ENCODE data around the gene AFF3.

Gene AFF3

DNA sequence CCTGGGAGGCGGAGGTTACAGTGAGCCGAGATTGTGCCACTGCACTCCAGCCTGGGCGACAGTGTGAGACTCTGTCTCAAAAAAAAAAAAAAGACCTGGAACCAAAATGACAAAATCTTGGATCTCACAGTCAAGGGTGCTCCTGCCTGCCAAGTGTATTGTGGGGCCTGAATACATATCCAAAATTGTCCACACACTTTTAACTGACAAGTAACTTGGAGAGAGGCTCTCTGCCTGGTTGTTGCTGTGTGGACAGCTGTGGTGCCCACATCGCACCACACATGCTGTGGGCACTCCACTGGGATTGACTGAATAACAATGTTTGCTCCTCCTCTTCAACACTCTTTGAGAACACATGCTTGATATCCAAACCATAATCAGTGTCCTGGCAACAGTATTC lies 534.9 kb downstream of the AFF3 start:
- no peak for DNase-seq (ENCODE audit: low read depth, low spot score)

DNA sequence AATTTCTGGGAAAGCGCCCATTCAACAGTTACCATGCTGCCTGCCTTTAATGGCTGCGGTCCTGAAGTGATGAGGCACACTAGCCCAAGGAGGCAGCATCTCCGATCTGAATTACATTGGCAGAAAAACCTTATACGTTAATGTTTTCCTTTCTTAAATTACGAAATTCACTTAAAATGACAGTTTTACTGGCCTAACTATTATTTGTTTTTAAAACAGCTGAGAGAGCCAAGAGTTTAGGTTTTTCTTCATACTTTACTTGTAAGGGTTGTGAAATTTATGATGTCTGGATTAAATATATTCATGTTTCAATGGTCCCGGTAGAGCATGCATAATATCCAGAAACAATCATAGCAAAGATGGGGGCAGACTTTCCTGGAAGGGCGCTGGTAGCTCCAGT lies 537.4 kb downstream of the AFF3 start:
- H3K4me3 ChIP-seq (ENCODE audit: low read length), result no peak overlapping the region
- no peak for DNase-seq (ENCODE audit: low read depth, low spot score)

More for the DNA sequence above, 534.9 kb downstream of the AFF3 start:
- H3K4me3 ChIP-seq (ENCODE audit: low read length), result no peak overlapping the region

DNA sequence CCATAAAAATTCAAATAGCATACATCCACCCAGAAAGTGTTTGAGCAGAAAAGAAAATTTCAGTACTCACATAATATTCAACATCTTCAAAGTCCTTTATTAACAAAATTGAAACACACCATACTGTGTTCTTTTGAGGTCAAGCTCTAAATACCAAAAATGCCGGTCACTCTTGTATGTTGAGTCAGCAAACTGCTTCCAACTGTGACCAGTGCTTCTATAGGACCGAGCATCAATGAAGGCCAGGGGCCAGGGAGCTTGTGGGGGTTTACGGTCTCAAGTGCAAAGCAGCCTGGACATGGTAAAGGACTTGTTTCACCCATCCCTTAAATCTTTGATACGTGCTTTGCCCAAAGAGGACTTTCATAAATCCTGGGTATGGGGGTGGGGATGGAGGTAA lies 539.9 kb downstream of the AFF3 start:
- DNase-seq (ENCODE audit: low read depth, low spot score), result no peak

DNA sequence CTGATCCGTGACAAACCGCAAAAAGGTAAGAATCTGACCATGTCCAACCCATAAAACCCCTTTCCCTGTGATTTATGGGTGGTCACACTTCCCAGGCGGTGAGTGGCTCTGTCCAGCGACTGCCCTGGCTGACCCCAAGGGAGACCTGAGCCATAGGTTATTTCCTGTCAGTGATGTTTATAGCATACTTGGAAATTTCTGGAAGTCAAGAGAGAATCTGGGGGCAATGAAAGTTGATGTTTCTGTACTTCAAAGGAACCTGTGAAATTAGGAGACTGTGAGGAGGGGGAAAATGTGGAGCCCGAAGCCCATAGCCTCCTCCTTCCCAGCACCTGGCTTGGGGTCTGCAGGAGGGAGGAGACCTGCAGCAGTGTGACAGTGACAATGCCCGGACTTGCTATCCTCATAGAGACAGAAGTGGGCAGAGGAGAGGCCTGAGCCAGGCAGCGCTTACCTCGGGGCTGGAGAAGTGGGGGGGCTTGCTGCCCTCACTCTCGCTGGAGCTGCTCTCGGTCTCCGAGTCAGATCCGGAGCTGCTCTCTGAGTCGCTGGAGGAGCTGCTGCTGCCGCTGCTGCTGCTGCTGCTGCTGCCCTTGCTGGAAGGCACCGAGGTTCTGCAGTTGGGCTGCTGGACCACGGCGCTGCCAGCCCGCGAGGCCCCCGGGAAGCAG lies 541.3 kb downstream of the AFF3 start:
- no peak for DNase-seq (ENCODE audit: low read depth, low spot score)
- H3K4me3 ChIP-seq (ENCODE audit: low read length), result no peak overlapping the region

More for the DNA sequence above, 539.9 kb downstream of the AFF3 start:
- H3K4me3 ChIP-seq (ENCODE audit: low read length), result no peak overlapping the region

DNA sequence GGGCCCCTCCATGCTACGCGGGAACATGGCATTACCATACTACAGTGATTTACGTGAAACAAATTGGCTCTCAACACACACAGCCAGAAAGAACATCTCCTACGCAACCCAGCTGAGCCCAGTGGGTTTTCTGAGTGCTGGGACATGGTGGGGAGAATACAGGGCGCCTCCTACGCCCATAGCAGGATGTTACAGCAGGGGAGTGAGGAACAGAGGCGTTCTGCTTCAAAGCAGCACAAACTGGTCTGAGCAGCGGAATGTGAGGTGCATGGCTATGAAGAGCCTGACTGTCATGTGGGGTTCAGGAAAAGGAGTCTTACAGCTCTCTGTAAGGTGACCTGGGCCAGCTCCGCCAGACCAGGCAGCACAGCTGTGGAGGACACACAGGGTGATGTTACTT lies 543.9 kb downstream of the AFF3 start:
- no peak for DNase-seq (ENCODE audit: low read depth, low spot score)
- H3K4me3 ChIP-seq (ENCODE audit: low read length), result no peak overlapping the region

DNA sequence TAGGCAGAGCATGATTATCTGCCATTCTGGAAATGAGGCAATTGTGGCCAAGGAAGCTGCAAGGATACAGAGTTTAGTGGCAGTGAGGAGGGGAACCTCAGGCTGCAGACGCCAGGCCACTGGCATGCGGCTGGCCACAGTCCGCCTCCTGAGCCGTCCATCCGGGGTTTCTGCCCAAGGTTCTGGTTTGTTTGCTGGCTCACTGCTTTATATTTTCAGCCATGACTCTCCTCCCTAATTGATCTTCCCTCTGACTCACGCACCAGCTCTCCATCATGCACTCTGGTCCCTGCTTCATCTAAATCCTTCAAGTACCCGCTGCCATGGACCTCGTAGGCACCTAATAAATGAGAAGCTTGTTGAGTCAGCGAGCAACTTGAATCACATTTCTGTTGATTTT lies 544.8 kb downstream of the AFF3 start:
- H3K4me3 ChIP-seq (ENCODE audit: low read length), result no peak overlapping the region
- no peak for DNase-seq (ENCODE audit: low read depth, low spot score)

DNA sequence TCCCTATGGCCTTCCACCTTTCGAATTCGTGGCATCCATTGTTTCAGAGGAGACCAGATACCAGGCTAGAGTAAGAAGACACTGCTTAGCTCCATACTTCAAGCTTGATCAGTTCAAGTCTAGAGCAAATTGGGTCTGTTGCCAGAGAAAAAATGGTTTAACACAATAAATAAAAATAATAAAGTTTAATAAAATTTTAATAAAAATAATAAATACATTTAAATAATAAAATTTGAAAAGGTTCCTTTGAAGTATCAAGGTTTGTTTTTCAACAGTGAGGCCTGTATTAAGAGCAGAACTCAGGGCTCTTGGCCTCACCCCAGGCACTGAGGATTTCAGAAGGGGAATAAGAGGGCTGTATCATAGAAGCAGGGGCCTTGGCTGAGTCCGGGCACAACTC lies 547.0 kb downstream of the AFF3 start:
- DNase-seq (ENCODE audit: low read depth, low spot score), result no peak
- H3K4me3 ChIP-seq (ENCODE audit: low read length), result no peak overlapping the region

DNA sequence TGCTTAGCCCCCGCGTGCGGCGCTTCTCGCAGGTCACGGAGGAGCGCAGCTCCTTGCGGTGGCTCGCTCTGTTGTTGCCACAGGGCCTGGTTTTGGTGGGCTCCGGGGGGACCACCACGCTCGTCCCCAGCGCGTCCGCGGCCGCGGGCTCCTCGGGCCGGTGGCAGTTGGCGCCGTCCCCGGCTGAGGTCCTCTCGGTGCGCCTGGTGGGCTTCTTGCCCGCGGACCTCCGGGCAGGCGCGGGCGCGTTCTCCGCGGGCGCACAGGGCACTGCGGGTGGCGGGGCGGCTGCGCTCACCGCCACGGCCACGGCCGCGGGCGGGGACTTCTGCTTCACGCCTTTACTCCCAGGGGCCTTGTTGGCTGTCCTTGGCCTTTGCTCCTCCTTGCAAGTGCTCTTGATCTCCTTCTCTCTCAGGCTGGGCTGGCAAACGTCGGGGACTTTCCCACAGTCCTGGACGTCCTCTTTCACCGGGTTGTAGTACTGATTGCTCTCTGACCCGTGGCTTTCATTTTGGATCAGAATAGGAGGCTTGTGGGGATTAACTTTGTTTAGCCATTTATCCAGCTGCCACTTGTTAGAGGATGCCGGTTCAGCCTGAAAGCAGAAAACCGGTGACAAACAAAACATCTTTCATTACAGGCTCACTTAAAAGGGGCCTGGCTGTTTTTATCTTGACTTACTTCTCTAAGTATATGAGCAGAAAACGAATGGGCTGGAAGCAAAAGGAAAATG lies 548.5 kb downstream of the AFF3 start:
- DNase-seq (ENCODE audit: low read depth, low spot score), result no peak
- no peak overlapping the region for H3K4me3 ChIP-seq (ENCODE audit: low read length)

DNA sequence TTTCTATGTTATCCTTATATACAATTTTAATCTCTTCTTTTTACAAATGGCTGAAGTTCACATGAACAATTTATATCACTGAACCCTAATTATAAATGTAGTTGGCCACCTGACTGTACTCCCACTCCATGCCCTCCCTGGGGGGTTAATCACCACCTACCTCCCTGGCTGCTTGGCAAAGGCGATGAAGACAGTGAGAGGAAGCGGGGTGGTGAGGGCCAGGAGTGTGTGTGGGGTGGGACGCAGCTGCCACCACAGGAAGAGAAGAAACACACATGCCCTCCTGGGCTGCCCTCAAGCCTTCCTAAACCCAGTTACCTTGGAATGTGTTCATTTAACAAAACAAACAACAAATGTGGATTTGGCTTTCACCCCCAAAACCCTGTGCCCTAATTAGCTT lies 565.6 kb downstream of the AFF3 start:
- H3K4me3 ChIP-seq (ENCODE audit: low read length), result no peak overlapping the region
- peak; percentile 8 for DNase-seq (ENCODE audit: low read depth, low spot score)

DNA sequence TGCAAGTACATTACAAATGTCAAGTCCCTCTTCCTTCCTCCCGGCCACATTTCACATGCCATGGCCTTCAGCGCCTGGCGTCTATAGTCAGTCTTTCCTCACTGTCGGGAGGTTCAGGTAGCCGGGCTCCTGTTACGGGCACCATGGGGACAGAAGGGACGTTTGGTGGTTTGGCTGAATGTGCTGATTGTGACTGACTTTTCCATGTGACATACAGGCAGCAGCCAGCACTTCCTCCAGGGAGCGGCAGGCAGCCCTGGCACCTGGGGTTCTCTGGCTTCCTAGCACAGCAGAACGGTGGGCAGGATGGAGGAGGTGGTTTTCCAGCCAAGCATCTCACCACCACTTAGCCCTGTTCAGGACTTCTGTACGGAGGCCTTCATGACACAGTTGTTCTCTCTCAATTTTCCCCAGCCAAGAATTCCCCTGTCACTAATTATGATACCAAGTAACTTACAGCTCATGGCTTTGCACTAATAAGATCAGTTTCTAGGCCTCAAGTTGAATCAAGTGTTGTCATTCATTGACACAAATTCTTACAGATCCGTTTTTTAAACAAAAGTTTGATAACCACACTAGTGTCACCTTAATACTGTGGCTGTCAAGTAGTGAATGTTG lies 568.6 kb downstream of the AFF3 start:
- no peak for DNase-seq (ENCODE audit: low read depth, low spot score)
- H3K4me3 ChIP-seq (ENCODE audit: low read length), result no peak overlapping the region

DNA sequence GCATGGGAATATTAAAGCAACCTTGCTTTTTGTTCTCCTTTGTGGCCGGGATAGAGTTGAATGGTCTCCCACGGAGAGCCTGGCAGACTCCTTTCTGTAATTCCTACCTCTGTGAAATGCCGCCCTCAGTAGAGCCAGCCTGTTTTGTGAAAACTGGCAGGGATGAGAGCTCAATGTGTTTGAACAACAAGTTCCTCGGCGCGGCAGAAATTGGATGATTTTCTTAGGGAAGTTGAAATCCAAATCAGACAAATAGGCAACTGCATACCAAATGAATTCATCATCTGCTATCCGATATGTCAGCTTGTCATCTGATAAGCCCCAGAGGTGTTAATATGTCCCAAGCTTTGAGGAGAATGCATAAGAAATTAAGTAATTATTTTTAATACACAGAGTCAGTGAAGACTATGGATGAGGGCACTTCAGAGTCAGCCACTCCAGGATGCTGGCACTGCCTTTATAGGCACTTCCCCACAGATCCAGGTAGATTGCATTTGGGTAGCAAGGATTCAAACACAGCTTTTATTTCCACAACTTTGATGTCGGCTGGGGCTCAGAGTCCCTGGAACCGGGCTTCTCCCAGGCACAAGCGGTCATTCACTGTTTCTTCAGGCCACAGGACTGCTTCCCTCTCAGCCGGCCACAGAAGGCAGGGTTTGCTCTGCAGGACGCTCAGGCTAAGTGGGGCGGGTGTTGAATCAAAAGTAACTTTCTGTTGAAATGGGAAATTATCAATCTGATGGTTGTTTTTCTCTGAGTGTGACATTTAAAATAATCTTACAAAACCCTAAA lies 569.8 kb downstream of the AFF3 start:
- no peak for DNase-seq (ENCODE audit: low read depth, low spot score)
- no peak overlapping the region for H3K4me3 ChIP-seq (ENCODE audit: low read length)

DNA sequence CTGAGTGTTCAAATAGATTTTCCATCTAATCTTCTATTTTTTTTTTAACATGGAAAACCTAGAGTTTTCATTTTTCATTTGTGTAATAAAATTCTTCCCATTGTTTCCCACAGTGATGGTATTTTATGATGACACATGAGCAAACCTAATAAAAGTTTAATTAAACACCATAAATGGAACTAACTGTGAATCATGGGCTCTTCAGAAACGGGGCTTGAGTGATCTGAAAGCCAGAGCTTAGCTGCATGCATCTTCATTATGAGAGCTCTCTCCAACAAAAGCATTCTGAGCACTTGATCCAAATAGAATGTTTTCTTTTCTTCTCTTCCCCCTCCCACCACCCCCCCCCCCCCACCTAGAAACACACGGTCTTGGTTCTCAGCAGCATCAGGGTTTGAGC lies 570.4 kb downstream of the AFF3 start:
- no peak for DNase-seq (ENCODE audit: low read depth, low spot score)
- no peak overlapping the region for H3K4me3 ChIP-seq (ENCODE audit: low read length)

DNA sequence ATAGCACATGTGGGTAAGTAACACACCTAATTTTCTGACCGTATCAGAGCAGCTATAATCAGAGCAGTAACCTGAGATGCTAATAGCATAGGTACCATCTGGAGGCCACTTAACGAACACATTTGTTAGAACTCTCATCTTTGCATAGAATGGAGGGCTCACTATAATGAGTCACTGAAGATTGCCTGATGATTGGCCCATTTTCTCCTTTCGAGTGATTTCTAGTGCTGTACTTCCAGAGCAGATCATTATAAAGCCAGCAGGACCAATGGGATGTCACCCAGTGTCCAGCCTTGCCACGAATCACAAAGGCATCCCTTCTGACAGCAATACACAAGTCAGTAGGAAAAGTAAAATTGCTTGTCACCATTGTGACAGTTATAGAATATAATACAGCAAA lies 570.9 kb downstream of the AFF3 start:
- no peak for DNase-seq (ENCODE audit: low read depth, low spot score)
- no peak overlapping the region for H3K4me3 ChIP-seq (ENCODE audit: low read length)

DNA sequence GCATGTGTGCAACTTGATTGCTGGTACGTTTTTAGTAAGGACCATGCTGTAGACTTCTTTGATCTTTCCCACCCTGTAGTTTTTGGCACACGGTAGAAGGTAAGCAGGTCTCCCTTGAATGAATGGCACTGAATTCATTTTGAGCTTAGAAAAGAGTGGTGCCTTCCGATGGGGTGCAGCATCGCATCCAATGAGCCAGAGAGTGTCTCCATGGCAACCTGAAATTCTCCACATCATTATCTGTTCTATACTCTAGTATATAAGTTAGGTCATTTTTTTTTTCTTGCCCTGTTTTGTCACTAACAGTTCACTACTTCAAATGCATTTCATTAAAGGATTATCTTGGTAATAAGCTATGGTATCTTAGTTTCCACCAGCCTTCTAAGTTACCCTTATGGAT lies 571.4 kb downstream of the AFF3 start:
- DNase-seq (ENCODE audit: low read depth, low spot score), result no peak
- no peak overlapping the region for H3K4me3 ChIP-seq (ENCODE audit: low read length)

DNA sequence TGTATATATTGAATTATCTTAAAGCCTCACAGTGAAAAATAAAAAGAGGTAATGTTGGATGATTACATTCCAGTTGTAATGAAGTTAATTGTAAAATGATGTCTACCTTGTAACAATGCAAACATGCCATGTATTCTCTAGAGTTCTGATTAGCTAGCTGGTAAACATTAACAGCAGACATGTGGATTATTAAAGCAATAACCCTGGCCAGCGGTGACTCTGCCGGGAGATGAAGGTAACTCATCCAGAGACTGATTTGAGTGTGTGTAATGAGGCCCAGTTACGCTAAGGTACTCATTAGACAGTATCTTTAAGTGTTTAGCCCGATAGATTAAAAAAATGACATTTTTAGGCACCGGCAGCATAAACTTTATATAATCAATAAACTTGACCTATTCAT lies 573.0 kb downstream of the AFF3 start:
- H3K4me3 ChIP-seq (ENCODE audit: low read length), result no peak overlapping the region
- no peak for DNase-seq (ENCODE audit: low read depth, low spot score)

DNA sequence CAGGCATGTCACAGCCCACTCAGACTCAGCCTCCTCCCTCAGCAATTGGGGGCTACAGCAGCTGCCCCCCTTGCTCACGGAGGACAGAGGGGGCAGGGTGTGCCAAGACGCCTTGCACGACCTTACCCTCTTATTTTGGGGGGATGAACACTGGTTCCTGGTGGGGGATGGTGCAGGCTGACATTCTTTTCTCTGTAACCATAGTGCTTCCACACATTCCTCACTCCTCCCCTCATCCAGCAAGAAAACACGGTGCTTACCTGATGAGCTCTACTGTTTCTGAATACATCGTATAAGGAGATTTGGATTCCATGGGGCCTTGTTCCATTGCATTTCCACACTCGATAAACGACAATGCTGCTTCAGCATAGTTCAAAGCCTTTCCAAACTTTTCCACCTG lies 577.2 kb downstream of the AFF3 start:
- DNase-seq (ENCODE audit: low read depth, low spot score), result no peak

DNA sequence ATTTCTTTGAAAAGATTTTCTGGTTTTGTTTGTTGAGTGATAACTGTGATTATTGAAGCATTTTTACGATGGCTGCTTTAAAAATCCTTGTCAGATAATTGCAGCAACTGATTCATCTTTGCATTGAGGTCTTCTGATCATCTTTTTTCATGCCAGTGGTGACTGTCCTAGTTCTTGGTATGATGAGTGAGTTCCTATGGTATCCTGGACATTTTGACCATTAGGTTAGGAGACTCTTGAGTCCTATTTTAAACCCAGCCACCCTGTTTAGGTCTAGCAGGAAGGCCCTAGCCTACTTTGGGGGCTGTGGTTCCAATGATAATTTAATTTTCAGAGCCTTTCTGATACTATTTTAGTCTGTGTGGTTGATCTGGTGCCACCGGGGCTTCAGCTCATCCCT lies 579.9 kb downstream of the AFF3 start:
- no peak for DNase-seq (ENCODE audit: low read depth, low spot score)

More for the DNA sequence above, 577.2 kb downstream of the AFF3 start:
- no peak overlapping the region for H3K4me3 ChIP-seq (ENCODE audit: low read length)

DNA sequence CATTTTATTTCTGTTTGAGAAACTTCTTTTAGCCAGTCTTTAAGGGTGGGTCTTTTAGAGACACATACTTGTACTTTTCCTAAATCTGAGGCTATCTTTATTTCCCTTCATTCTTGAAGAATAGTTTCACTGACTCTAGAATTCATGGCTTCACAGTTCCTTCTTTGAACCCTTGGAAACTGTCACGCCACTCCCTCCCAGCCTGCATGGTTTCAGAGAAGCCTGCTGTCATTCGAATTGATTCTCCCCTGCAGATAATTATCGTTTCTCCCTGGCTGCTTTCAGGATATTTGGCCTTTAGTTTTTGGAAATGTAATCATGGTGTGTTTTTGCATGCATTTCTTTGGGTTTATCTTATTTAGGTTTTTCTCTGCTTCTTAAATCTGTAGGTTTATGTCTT lies 580.6 kb downstream of the AFF3 start:
- no peak for DNase-seq (ENCODE audit: low read depth, low spot score)
- no peak overlapping the region for H3K4me3 ChIP-seq (ENCODE audit: low read length)

More for the DNA sequence above, 579.9 kb downstream of the AFF3 start:
- H3K4me3 ChIP-seq (ENCODE audit: low read length), result no peak overlapping the region

DNA sequence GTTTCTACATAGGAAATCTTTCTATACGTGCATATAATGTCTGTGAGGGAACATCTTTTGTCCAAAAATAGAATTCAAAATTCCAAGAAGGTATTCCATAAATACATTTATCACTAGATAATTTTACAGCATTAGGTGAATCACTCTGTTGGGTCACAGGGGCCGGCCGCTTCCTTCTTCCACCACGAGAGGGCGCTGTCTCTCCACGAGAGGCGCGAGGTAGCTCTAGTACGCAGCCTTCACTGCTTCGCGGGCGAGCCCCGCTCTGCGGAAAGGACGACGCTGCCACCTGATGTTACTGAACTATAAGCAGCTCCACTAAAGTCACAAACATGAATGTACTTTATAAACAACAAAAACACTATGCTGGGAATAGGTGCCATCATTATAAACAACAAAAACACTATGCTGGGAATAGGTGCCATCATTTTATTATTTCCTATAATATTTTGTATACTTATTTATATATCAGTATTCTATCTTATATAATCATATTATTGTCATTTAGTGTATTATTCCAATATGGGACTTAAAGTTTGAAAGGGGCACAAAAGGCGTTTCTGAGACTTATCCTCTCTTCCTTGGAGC lies 583.2 kb downstream of the AFF3 start:
- no peak overlapping the region for H3K4me3 ChIP-seq (ENCODE audit: low read length)
- DNase-seq (ENCODE audit: low read depth, low spot score), result peak; percentile 62
